ENCODE measurements around the gene MGAT4B.

GRCh38 chr5:179762781-179763176 lies 43.9 kb downstream of the MGAT4B start:
- TF ChIP-seq CTCF (optimal IDR thresholded peaks at IDR 0.05 in 1 of 3, IDR thresholded peaks at IDR 0.05 in 1 of 3, conservative IDR thresholded peaks at IDR 0.05 in 1 of 3; ENCODE audit: extremely low read depth in 1 of 3, insufficient read depth in 2 of 3, low read length in 3 of 3) (no peak), EZH2 (IDR thresholded peaks at IDR 0.05; ENCODE audit: low read length) (no peak)

All from keratinocyte (primary cell).